M059J (cell line): Measurements from ENCODE around the gene BHLHA15. TPM values are rescaled to one million over a fixed set of nuclear protein-coding genes. Genes with fewer than 3 reads are reported as not detected.

Experiments used
- DNase-seq: peaks from one replicate; pipeline ENCODE4 v3.0.0-alpha.2; 2012; ENCODE audit warnings: low read depth
- total RNA-seq: library from RNA; depleted of rRNA; stranded (reverse); fragments of >200 nt; shearing (Covaris generic); gene quantifications from 2 replicates; pipeline ENCODE4 v1.2.3, GENCODE V29; 2014

The BHLHA15 gene
- total RNA-seq, 1 experiment from 2014 or later, result not detected

- DNase-seq, result no peak
Measured at GRCh38 chr7:98187138-98187502, 24.1 kb upstream of the BHLHA15 start.

DNA sequence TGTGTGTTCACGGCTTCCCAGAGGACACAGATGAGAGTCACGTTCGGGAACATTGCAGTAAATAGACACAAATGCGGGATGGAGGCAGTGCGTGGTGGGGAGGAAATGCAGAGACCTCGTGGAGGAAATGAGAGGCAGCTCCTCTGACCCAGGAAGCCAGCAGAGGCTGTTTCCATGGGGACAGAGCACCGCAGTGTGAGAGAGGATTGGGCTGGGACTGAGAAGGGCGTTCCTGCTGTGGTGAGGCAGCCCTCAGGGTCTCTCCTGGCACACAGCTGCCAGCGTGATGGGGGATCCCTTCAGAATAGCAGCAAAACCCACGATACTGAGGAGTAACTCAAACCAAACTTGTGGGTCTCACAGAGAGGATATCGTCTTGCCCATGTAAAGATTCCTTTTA, 21.7 kb upstream of the BHLHA15 start:
- DNase-seq, result no peak

GRCh38 chr7:98191668-98192431, 19.4 kb upstream of the BHLHA15 start:
- no peak for DNase-seq

DNA sequence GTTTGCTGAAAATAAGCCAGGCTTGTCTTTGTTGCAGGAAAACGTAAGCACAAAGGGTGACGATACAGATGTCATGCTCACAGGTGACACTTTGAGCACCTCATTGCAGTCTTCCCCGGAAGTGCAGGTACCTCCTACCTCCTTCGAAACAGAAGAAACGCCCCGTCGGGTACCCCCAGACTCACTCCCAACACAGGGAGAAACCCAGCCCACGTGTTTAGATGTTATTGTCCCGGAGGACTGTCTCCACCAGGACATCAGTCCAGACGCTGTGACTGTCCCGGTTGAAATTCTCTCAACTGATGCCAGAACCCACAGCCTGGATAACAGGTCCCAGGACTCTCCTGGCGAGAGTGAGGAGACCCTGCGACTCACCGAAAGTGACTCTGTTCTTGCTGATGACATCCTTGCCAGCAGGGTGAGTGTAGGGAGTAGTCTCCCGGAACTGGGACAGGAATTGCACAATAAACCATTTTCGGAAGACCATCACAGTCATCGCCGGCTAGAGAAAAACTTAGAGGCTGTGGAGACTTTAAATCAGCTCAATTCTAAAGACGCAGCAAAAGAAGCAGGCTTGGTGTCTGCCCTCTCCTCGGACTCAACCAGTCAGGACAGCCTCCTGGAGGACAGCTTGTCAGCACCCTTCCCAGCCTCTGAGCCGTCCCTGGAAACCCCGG, 18.3 kb upstream of the BHLHA15 start:
- DNase-seq, result no peak

- no peak for DNase-seq
Measured at GRCh38 chr7:98193474-98194180, 17.6 kb upstream of the BHLHA15 start.

- DNase-seq, result no peak
Measured at GRCh38 chr7:98194186-98194585, 17.1 kb upstream of the BHLHA15 start.

DNA sequence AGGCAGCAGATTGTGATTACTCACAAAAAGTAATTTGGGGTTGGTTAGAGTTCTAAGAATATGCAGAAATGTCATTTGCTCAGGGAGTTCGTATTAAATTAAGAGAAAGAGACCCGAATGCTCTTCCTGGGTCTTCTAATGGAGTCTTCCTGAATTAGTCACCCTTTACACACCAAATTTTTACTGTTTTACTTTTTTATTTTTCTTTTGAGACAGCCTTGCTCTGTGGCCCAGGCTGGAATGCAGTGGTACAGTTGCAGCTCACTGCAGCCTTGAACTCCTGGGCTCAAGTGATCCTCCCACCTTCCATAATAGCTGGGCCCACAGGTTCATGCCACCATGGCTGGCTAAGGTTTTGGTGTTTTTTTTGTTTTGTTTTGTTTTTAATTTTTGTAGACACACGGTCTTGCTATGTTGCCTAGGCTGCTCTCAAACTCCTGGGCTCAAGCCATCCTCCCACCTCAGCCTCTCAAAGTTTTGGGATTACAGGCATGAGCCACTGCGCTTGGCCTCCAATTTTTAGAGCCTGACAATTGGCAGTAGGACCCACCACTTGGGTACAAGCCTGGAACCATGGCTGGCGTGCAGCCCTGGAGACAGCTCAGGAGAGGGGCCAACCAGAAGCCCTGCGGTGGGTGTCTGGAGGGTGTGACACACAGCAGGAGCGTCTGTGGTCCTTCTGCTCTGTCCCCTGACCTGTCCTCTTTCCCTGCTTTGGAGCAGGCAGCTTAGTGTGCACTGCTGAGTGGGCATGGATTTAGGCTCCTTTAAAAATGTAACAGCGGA, 16.4 kb upstream of the BHLHA15 start:
- DNase-seq, result no peak

- DNase-seq, result no peak
Measured at GRCh38 chr7:98196706-98197605, 14.3 kb upstream of the BHLHA15 start.

DNA sequence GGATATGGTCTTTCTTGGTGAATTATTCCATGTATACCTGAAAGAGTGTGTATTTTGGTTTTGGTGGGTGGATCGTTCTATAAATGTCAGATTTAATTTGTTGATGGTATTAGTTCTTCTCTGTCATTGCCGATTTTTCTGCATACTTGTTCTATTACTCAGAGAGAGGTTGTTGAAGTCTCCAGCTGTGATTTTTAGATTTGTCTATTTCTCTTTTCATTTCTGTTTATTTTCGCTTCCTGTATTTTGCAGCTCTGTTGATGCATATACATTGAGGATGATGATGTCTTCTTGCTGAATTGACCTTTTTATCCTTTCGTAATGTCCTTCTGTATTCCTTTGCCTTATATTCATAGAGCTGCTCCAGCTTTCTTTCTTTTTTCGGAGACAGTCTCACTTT, 12.1 kb upstream of the BHLHA15 start:
- no peak for DNase-seq

- DNase-seq, result no peak
Measured at GRCh38 chr7:98200364-98200763, 10.9 kb upstream of the BHLHA15 start.

GRCh38 chr7:98202367-98203195, 8.7 kb upstream of the BHLHA15 start:
- DNase-seq, result no peak

DNA sequence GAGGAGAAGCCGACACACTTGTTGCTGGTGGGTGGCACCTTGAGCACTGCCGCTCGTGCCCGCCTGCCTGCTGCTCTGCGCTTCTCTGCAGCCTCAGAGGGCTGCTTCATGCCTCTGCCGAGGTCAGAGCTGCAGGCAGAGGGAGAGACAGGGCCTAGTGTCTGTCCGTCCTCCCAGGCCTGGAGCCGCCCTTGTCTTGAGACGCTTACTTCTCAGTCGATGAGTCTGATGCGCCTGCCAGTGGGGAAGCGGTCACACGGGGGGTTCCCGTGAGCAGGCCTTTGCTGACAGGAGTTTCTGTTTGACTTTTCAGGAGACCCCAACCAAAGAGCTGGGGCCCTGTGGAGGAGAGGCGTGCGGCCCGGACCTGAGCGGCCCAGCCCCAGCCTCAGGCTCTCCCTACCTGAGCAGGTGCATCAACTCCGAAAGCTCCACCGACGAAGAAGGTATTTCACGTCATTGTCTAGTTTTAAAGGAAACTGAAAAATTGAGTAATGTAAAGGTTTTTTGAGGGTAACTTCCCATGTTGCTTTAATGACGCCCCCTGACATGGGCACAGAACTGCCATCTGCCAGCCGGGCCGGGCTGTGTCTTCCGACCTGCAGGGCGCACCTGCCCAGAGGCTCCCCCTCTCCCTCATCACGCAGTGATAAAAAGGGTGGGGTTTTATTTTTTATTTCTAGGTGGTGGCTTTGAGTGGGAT, 7.8 kb upstream of the BHLHA15 start:
- no peak for DNase-seq

DNA sequence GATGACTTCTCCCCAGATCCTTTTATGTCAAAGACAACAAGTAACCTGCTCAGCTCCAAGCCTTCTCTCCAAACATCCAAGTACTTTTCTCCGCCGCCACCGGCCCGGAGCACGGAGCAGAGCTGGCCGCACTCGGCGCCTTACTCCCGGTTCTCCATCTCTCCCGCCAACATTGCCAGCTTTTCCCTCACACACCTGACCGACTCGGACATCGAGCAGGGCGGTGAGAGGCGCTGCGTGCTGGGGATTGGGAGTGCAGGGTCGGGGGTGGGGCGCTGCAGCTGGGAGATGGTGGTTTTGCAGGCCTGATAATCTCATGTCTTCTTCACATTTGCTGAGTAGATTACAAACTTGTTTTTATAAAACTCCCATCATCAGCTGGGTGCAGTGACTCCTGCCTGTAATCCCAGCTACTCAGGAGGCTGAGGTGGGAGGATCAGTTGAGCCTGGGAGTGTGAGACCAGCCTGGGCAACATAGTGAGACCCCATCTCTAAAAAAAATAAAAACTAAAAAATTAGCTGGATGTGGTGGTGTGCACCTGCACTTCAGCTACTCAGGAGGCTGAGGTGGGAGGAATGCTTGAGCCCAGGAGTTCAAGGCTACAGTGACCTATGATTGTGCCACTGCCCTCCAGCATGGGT, 7.2 kb upstream of the BHLHA15 start:
- no peak for DNase-seq

GRCh38 chr7:98204670-98205069, 6.6 kb upstream of the BHLHA15 start:
- DNase-seq, result no peak

GRCh38 chr7:98205162-98205845, 5.9 kb upstream of the BHLHA15 start:
- no peak for DNase-seq

DNA sequence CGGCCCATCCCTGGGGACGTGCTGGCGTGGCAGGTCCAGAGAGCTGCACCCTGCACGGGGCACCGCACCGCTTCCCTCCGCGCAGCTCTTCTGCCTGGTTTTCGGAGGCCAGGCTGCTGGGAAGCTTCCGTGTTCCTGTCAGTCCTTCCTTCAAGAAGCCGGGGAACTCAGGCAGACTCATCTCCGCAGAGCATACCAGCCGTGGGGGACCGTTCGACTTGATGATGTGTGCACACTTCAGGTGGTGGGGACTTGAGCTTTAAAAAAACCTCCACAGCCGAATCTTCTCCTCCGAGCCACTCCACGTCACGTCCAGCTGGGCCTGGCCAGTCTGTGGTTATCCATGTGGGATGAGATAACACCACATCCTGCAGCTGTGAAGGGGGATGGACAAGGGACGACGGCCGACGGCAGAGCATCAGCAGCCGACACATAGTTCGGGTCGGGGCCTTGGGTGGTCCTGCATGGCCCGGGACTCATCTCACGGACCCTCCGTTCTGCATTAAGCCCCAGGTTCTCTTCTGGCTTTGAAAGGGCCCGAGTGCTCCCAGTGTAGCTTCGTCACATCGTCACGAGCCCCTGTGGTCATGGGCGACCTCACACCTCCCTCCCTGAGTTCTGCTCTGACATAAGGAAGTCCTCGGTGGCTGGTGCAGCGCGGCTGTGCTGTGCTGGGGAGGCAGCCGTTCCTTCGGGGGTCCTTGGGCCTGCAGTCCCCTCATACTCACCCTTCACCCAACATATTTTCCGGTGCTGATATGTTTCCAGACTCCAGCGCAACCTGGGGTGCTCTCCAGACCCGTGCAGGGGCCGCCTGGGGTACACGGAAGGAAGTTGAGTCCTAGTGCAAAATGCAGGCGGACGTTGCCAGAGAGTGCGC, 4.5 kb upstream of the BHLHA15 start:
- no peak for DNase-seq

DNA sequence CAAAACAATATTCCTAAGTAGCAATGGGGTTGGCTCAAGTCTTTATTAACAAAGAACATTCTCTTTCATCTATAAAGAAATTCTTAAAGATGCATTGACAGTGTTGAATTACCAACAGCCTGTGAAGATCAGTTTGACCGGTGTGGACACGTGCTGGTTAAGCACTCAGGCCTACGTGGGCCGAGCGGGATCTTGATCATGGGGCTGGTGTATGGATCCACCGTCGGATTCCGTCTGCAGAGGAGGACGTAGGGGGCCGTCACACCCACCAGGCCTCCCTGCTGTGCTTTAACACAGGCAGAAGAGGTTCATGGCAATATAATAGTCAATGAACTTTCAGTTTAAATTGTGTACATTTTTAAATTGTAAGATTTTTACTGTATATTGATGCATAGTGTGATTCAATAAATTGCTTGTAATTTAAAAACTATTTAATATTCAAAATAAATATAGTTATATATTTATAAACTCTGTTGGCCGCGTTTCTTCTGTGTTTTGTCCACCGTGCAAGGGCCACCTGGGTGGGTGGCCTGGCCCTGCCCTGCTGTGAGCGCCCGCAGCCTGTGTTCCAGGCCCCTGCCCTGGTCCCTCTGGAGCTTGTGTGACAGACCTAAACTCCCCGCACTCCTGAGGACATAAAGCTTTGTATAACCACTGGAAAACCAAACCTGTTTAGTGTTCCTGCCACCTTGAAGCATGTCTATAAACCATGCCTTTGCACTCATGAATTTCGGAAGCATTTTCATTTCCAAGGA, 1.9 kb upstream of the BHLHA15 start:
- no peak for DNase-seq
